Measurements from ENCODE around the gene HIVEP3. TPM values are rescaled to one million over a fixed set of nuclear protein-coding genes. Genes with fewer than 3 reads are reported as not detected.
A peak's percentile ranks its signal among the peaks of the same experiment; 100 is the strongest.

Gene HIVEP3
- total RNA-seq, 5 donors from 2014 or later (not counting 1 experiment from before 2014, with no cell fraction given), result 7.0 to 15.3 (median 8.8) TPM

DNA sequence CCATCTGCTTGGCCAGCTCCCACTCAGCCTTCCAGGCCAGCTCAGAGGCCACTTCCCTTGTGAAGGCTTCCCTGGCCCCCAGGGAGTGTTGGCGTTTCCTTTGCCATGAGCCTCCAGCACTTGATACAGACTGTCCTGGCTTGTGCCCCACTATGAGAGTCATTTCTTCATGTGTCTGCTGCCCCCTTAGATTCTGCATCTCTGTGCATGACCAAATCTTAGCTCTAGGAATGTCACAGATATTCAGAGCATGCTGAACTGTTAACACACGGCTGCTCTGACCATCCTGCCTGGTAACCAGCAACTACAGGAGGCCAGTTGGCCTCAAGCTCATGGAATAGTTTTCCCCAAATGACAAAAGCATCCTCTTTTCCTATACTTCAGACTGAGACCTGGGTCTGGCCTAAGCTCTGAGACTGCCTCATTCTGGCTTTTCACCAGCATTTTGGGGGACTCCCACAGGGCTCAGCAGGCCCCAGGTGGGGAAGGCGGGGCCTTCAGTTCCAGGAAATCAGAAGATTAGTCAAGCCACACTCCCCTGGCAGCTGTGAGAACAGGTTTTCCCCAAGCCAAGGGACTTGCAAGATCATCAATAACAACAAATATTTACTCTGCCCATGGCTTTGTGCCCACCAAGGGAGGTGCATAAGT, 251.6 kb downstream of the HIVEP3 start:
- Histone ChIP-seq H3K27ac (ENCODE audit: low read length) (peak overlapping the region; percentile 78), H3K36me3 (ENCODE audit: control insufficient read depth in 2 of 2, extremely low read depth in 1 of 2, insufficient read depth in 1 of 2, low read length in 1 of 2) (no peaks in the 10 kb centered on the region), H3K4me3 (ENCODE audit: control insufficient read depth in 1 of 2, extremely low read depth in 1 of 2, low read length in 1 of 2) (no peak overlapping the region), H3K4me1 (ENCODE audit: control insufficient read depth in 1 of 2, extremely low read depth in 1 of 2, insufficient read depth in 2 of 2, low read length in 2 of 2) (peaks cover 14 to 85% of the 10 kb centered on the region in 2 experiments), H3K27me3 (replicated peaks in 1 of 2; ENCODE audit: control insufficient read depth in 2 of 2, extremely low read depth in 1 of 2, insufficient read depth in 2 of 2, low read length in 1 of 2) (no peaks in the 10 kb centered on the region), H3K9me3 (no peaks in the 10 kb centered on the region)
- Mint-ChIP-seq H3K36me3 (no peaks in the 10 kb centered on the region), H3K4me3 (peak overlapping the region in 1 of 3 donors; percentile 50), H3K9me3 (no peaks in the 10 kb centered on the region), H3K4me1 (peaks cover 78 to 88% (median 80%) of the 10 kb centered on the region in 3 donors), H3K27ac (peak overlapping the region; percentile 76 to 85), H3K27me3 (no peaks in the 10 kb centered on the region)
- 39% methylated on average over 2 of the region's 3 CpGs for WGBS (ENCODE audit: insufficient coverage)
- ATAC-seq (replicated peaks in 1 of 4) (peak; percentile 58 to 78 (median 63)), DNase-seq (peak in 33 of 35 experiments; percentile 15 to 77 (median 44))
- POLR2A ChIA-PET, result interaction anchor here in 1 of 2 donors (0.9 kb wide), 1 partner anchor 12 kb away, joined by 5 read pairs; no protein-coding TSS in a partner anchor
- CTCF ChIA-PET, result no interaction called here

DNA sequence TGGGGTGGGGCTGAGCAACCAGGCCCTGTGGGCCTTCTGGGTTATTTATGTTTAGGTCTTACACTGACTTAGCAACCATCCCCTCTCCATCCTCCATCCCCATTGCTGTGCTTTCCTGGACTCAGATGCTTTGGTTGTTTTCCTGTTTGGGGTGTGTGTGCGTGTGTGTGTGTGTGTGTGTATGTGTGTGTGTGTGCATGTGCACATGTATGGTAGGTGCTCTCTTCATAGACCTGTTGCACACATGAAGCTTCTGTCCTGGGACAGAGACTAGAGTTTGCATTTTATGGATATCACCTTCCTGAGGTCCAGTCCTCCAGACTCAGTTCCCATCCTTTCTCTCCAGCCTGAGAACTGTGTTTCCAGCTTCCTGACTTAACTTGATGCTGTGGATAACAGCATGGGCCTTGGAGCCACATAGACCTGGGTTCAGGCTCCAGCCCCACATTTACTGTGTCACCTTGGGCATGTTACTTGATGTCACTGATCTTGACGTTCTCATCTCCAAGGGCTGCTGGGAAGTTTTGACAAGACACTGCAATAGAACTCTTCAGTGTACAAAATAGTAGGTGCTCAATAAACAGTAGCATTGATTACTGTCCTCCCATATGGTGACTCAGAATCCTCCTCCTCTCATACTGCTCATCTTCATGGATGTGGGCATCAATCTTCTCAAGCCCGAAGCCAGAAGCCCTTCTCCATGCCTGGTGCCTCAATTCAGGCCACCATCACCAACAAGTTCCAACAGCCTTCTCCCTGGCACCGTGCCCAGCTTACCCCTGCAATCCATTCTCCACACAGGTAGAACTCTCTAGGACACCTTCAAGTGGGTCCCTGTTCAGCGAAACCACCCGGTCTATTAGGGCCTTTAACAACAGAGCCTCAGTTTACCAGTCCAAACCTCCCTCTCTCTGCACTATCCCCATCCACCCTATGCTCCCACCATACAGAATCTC, 252.5 kb downstream of the HIVEP3 start:
- peak overlapping the region; percentile 76 to 85 for H3K27ac Mint-ChIP-seq
- Histone ChIP-seq H3K36me3 (ENCODE audit: control insufficient read depth in 2 of 2, extremely low read depth in 1 of 2, insufficient read depth in 1 of 2, low read length in 1 of 2) (no peaks in the 10 kb centered on the region), H3K27ac (ENCODE audit: low read length) (peak overlapping the region; percentile 78), H3K4me3 (ENCODE audit: control insufficient read depth in 1 of 2, extremely low read depth in 1 of 2, low read length in 1 of 2) (no peak overlapping the region), H3K27me3 (replicated peaks in 1 of 2; ENCODE audit: control insufficient read depth in 2 of 2, extremely low read depth in 1 of 2, insufficient read depth in 2 of 2, low read length in 1 of 2) (no peaks in the 10 kb centered on the region), H3K4me1 (ENCODE audit: control insufficient read depth in 1 of 2, extremely low read depth in 1 of 2, insufficient read depth in 2 of 2, low read length in 2 of 2) (peaks cover 17 to 83% of the 10 kb centered on the region in 2 experiments), H3K9me3 (no peaks in the 10 kb centered on the region)
- no peaks in the 10 kb centered on the region for H3K36me3 Mint-ChIP-seq
- ChIA-PET POLR2A (no interaction called here), CTCF (interaction anchor here (0.6 to 1.4 kb wide), 2 partner anchors 226 to 1946 kb away, joined by 3 to 4 read pairs; no protein-coding TSS in a partner anchor)
- ATAC-seq (replicated peaks in 1 of 4), result no peak
- no peaks in the 10 kb centered on the region for H3K9me3 Mint-ChIP-seq
- no peak for DNase-seq
- peaks cover 73 to 83% (median 76%) of the 10 kb centered on the region in 3 donors for H3K4me1 Mint-ChIP-seq
- WGBS (ENCODE audit: insufficient coverage), result 99% methylated on average over 4 of the region's 6 CpGs
- H3K4me3 Mint-ChIP-seq, result peak overlapping the region in 1 of 3 donors; percentile 50
- H3K27me3 Mint-ChIP-seq, result no peaks in the 10 kb centered on the region

DNA sequence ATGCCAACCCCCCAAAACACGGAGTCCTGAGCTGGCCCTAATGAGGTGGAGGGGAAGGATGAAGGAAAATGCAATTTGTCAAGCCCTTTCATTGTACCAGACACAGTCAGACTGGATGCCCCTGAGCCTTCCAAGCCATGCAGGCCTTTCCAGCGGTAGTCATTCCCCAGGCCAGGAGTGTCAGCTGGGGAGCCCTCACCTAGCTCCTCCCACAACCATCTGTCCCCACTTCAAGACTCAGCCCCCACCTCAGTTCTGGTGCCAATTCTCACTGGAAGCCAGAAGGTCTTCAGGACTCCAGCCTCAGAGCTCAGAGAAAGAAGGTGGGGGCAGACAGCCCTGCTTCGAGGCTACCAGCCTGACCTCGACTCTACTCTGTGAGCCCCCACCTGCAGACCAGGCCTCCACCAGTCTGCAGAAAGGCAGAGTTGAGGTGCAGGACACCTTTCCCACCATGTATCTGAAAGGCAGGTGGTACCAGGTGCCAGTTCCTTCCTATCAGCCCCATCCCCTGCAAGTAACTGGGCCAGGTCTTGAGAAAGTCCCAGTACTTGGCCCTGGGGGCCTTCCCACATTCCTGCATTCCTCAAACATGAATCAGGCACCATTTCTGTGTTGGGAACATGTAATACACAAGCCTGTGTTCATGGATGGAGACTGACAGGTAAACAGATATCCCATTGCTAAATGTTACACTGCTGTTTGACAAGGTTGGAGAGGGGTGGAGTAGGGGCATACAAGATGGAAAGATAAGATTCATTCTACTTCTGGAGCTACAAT, 253.7 kb downstream of the HIVEP3 start:
- Histone ChIP-seq H3K9me3 (no peaks in the 10 kb centered on the region), H3K27me3 (replicated peaks in 1 of 2; ENCODE audit: control insufficient read depth in 2 of 2, extremely low read depth in 1 of 2, insufficient read depth in 2 of 2, low read length in 1 of 2) (no peaks in the 10 kb centered on the region), H3K27ac (ENCODE audit: low read length) (peak overlapping the region; percentile 67), H3K4me1 (ENCODE audit: control insufficient read depth in 1 of 2, extremely low read depth in 1 of 2, insufficient read depth in 2 of 2, low read length in 2 of 2) (peaks cover 24 to 83% of the 10 kb centered on the region in 2 experiments), H3K36me3 (ENCODE audit: control insufficient read depth in 2 of 2, extremely low read depth in 1 of 2, insufficient read depth in 1 of 2, low read length in 1 of 2) (no peaks in the 10 kb centered on the region), H3K4me3 (ENCODE audit: control insufficient read depth in 1 of 2, extremely low read depth in 1 of 2, low read length in 1 of 2) (no peak overlapping the region)
- Mint-ChIP-seq H3K27me3 (no peaks in the 10 kb centered on the region), H3K36me3 (no peaks in the 10 kb centered on the region), H3K4me3 (no peak overlapping the region), H3K9me3 (no peaks in the 10 kb centered on the region), H3K4me1 (peaks cover 77 to 84% (median 79%) of the 10 kb centered on the region in 3 donors), H3K27ac (peak overlapping the region; percentile 76 to 85)
- POLR2A ChIA-PET, result no interaction called here
- WGBS (ENCODE audit: insufficient coverage), result 86% methylated on average over 3 of the region's 4 CpGs
- CTCF ChIA-PET, result interaction anchor here in 1 of 2 donors (1.4 kb wide), 1 partner anchor 227 kb away, joined by 4 read pairs; no protein-coding TSS in a partner anchor
- DNase-seq, result no peak
- ATAC-seq (replicated peaks in 1 of 4), result no peak

DNA sequence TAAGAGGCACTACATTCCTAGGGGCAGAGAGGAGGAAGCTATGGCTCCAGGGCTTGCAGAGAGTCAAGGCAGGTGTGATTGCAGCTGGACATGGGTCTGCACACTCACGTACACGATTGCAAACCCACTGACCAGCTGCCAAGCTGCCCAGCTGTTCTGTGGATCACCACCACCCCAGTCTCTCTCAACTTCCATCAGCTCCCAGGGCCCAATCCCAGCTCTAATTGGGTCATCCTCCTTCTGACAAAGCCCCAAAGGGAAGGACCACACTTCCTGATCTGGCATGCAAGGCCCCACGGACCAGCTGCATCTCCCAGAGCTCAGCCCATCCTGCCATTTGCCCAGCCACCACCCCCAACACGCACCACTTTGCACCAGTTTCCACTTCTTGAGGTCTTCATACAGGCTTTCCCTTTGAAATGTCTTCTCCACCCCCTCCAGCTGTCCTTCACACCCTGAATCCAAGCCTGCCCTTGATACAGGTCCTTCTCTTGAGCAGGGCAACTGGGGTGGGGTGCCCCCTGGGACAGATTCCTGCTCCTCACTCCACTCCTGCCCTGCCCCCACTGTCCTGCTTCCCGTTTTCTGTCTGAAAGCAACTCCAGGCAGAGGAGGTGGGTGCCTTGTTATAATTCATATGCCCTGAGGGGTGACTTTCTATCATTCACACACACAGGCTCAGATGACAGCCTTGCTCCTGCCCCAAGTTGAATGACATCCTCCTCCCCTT, 254.9 kb downstream of the HIVEP3 start:
- Histone ChIP-seq H3K4me3 (ENCODE audit: control insufficient read depth in 1 of 2, extremely low read depth in 1 of 2, low read length in 1 of 2) (no peak overlapping the region), H3K27ac (ENCODE audit: low read length) (peak overlapping the region; percentile 67), H3K4me1 (ENCODE audit: control insufficient read depth in 1 of 2, extremely low read depth in 1 of 2, insufficient read depth in 2 of 2, low read length in 2 of 2) (peaks cover 29 to 79% of the 10 kb centered on the region in 2 experiments), H3K36me3 (ENCODE audit: control insufficient read depth in 2 of 2, extremely low read depth in 1 of 2, insufficient read depth in 1 of 2, low read length in 1 of 2) (no peaks in the 10 kb centered on the region), H3K27me3 (replicated peaks in 1 of 2; ENCODE audit: control insufficient read depth in 2 of 2, extremely low read depth in 1 of 2, insufficient read depth in 2 of 2, low read length in 1 of 2) (peaks cover 0 to 6% of the 10 kb centered on the region in 2 experiments), H3K9me3 (no peaks in the 10 kb centered on the region)
- H3K27me3 Mint-ChIP-seq, result no peaks in the 10 kb centered on the region
- ChIA-PET POLR2A (interaction anchor here in 1 of 2 donors (1.3 kb wide), 1 partner anchor 10 kb away, joined by 4 read pairs; no protein-coding TSS in a partner anchor), CTCF (no interaction called here)
- H3K4me3 Mint-ChIP-seq, result peak overlapping the region; percentile 44 to 55 (median 46)
- peaks cover 77 to 83% (median 77%) of the 10 kb centered on the region in 3 donors for H3K4me1 Mint-ChIP-seq
- ATAC-seq (replicated peaks in 1 of 4), result no peak
- 100% methylated on average over 4 of the region's 5 CpGs for WGBS (ENCODE audit: insufficient coverage)
- no peak for DNase-seq
- no peaks in the 10 kb centered on the region for H3K9me3 Mint-ChIP-seq
- no peaks in the 10 kb centered on the region for H3K36me3 Mint-ChIP-seq
- peak overlapping the region; percentile 80 to 85 for H3K27ac Mint-ChIP-seq

DNA sequence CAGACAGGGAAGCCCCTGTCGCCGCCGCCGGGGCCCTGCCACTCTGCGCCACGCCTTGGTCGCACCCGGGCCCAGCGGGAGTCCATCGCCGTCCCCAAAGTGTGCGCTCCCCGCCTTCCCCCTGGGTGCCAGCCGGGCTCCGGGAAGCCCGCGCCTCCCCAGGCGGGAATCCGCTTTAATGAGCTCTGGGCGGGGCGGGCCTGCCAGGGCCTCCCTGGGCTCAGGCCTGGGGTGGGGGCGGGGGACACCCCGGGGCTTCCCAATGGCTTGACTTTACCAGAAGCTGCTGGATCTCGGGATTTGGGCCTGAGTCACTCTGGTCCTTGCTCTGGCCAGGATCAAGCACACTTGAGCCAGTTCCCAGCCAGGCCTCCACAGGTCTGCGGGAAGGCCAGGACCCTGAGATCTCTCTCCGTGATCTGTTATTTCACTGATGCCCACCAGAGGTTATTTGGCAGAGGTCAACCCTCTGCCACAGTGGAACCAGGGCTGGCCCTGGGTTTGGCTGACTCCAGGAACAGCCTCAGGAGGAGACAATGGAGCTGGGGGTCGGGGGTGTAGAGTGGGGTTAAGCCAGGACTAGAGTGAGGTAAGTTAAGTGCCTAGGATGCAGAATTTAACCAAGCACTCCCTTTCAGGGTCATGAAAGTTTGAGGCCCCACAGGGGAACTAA, 255.8 kb downstream of the HIVEP3 start:
- Mint-ChIP-seq H3K4me1 (peaks cover 77 to 83% (median 77%) of the 10 kb centered on the region in 3 donors), H3K36me3 (no peaks in the 10 kb centered on the region), H3K27me3 (no peaks in the 10 kb centered on the region), H3K9me3 (no peaks in the 10 kb centered on the region), H3K27ac (peak overlapping the region; percentile 59 to 85), H3K4me3 (peak overlapping the region; percentile 55 to 68 (median 56))
- ChIA-PET CTCF (no interaction called here), POLR2A (interaction anchor here in 1 of 2 donors (0.9 to 1.3 kb wide), 2 partner anchors 11 to 787 kb away, joined by 3 to 4 read pairs; no protein-coding TSS in a partner anchor)
- ATAC-seq (replicated peaks in 1 of 4) (peak in 1 of 4 experiments; percentile 1), DNase-seq (peak in 1 of 35 experiments; percentile 20)
- no peaks in the 10 kb centered on the region for H3K9me3 ChIP-seq
- H3K36me3 ChIP-seq (ENCODE audit: control insufficient read depth in 2 of 2, extremely low read depth in 1 of 2, insufficient read depth in 1 of 2, low read length in 1 of 2), result no peaks in the 10 kb centered on the region
- H3K4me1 ChIP-seq (ENCODE audit: control insufficient read depth in 1 of 2, extremely low read depth in 1 of 2, insufficient read depth in 2 of 2, low read length in 2 of 2), result peaks cover 33 to 78% of the 10 kb centered on the region in 2 experiments
- H3K4me3 ChIP-seq (ENCODE audit: control insufficient read depth in 1 of 2, extremely low read depth in 1 of 2, low read length in 1 of 2), result no peak overlapping the region
- H3K27ac ChIP-seq (ENCODE audit: low read length), result peak overlapping the region; percentile 67
- 41% methylated on average over 18 of the region's 27 CpGs for WGBS (ENCODE audit: insufficient coverage)
- H3K27me3 ChIP-seq (replicated peaks in 1 of 2; ENCODE audit: control insufficient read depth in 2 of 2, extremely low read depth in 1 of 2, insufficient read depth in 2 of 2, low read length in 1 of 2), result peaks cover 0 to 6% of the 10 kb centered on the region in 2 experiments

Data from T-cell (primary cell).